ENCODE data around the gene CLCA2. TPM values are rescaled to one million over a fixed set of nuclear protein-coding genes. Genes with fewer than 3 reads are reported as not detected.

CLCA2 gene, protein sequence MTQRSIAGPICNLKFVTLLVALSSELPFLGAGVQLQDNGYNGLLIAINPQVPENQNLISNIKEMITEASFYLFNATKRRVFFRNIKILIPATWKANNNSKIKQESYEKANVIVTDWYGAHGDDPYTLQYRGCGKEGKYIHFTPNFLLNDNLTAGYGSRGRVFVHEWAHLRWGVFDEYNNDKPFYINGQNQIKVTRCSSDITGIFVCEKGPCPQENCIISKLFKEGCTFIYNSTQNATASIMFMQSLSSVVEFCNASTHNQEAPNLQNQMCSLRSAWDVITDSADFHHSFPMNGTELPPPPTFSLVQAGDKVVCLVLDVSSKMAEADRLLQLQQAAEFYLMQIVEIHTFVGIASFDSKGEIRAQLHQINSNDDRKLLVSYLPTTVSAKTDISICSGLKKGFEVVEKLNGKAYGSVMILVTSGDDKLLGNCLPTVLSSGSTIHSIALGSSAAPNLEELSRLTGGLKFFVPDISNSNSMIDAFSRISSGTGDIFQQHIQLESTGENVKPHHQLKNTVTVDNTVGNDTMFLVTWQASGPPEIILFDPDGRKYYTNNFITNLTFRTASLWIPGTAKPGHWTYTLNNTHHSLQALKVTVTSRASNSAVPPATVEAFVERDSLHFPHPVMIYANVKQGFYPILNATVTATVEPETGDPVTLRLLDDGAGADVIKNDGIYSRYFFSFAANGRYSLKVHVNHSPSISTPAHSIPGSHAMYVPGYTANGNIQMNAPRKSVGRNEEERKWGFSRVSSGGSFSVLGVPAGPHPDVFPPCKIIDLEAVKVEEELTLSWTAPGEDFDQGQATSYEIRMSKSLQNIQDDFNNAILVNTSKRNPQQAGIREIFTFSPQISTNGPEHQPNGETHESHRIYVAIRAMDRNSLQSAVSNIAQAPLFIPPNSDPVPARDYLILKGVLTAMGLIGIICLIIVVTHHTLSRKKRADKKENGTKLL
- total RNA-seq = 15.3 and 84.4 TPM in 2 replicates

DNA sequence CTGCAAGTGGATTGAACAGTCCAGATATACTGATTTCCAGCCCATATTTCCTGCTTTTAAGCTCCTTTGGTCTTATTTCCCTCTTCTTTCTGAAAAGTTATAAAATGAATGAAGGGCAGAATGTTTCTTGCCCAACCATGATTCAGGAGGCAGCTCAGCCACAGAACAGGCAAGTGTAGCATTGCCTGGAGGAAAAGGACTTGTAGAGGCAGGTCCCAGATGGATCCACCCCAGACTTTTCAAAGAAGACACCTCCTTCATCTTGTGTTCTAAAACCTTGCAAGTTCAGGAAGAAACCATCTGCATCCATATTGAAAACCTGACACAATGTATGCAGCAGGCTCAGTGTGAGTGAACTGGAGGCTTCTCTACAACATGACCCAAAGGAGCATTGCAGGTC is at the start of gene CLCA2:
TSS of gene CLCA2 (plus strand) at position 299 of the 400 bp plus-strand sequence. CDS start at position 376, 77 bp downstream.
- DNase-seq (ENCODE audit: low read depth) = peak; percentile 94
- Histone ChIP-seq H3K27me3 (ENCODE audit: control insufficient read depth, insufficient read depth, low read length) (no peaks in the 10 kb centered on the region), H3K36me3 (ENCODE audit: control insufficient read depth, insufficient read depth, low read length) (no peaks in the 10 kb centered on the region), H3K4me3 (ENCODE audit: low read depth, low read length) (peak within 1 kb of the TSS; percentile 34)
- FAIRE-seq = peak; percentile 92
- TF ChIP-seq, protein P1, sequence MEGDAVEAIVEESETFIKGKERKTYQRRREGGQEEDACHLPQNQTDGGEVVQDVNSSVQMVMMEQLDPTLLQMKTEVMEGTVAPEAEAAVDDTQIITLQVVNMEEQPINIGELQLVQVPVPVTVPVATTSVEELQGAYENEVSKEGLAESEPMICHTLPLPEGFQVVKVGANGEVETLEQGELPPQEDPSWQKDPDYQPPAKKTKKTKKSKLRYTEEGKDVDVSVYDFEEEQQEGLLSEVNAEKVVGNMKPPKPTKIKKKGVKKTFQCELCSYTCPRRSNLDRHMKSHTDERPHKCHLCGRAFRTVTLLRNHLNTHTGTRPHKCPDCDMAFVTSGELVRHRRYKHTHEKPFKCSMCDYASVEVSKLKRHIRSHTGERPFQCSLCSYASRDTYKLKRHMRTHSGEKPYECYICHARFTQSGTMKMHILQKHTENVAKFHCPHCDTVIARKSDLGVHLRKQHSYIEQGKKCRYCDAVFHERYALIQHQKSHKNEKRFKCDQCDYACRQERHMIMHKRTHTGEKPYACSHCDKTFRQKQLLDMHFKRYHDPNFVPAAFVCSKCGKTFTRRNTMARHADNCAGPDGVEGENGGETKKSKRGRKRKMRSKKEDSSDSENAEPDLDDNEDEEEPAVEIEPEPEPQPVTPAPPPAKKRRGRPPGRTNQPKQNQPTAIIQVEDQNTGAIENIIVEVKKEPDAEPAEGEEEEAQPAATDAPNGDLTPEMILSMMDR (IDR thresholded peaks at IDR 0.05; ENCODE audit: insufficient read depth, low read length, severe bottlenecking) = no peak

DNA sequence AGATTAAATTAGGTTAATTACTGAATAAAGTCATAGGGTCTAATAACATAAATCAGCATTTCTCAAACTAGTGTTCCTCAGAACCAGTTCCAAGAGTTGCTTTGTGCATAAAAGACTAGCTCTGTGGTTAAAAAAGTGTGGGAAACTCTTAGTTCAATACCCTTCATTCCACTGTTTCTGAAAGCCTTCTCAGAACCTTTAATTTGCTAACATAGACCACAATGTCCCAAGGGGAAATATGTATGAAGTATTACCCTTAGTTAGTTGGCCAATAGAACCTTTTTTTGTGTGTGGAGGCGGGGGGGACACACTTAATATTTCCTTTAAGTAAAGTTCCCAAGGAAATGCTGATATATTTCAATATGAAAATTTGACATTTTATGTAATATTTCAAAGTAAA is 48.3 kb upstream of the CLCA2 start:
- TF ChIP-seq, protein P1 (IDR thresholded peaks at IDR 0.05; ENCODE audit: insufficient read depth, low read length, severe bottlenecking) = no peak
- Histone ChIP-seq H3K27me3 (ENCODE audit: control insufficient read depth, insufficient read depth, low read length) (no peaks in the 10 kb centered on the region), H3K4me3 (ENCODE audit: low read depth, low read length) (no peak overlapping the region), H3K36me3 (ENCODE audit: control insufficient read depth, insufficient read depth, low read length) (peaks cover 7% of the 10 kb centered on the region)
- no peak for DNase-seq (ENCODE audit: low read depth)
- no peak for FAIRE-seq

DNA sequence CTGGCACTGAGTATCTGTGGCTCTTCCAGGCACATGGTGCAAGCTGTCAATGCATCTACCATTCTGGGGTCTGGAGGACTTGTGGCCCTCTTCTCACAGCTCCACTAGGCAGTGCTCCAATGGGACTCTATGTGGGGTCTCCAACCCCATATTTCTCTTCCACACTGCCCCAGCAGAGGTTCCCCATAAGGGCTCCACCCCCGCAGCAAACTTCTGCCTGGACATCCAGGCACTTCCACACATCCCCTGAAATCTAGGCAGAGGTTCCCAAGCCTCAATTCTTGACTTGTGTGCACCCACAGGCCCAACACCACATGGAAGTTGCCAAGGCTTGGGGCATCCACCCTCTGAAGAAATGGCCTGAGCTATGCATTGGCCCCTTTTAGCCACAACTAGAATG is 46.6 kb upstream of the CLCA2 start:
- H3K36me3 ChIP-seq (ENCODE audit: control insufficient read depth, insufficient read depth, low read length) = peaks cover 7% of the 10 kb centered on the region
- FAIRE-seq = no peak
- TF ChIP-seq, protein P1 (IDR thresholded peaks at IDR 0.05; ENCODE audit: insufficient read depth, low read length, severe bottlenecking) = no peak

DNA sequence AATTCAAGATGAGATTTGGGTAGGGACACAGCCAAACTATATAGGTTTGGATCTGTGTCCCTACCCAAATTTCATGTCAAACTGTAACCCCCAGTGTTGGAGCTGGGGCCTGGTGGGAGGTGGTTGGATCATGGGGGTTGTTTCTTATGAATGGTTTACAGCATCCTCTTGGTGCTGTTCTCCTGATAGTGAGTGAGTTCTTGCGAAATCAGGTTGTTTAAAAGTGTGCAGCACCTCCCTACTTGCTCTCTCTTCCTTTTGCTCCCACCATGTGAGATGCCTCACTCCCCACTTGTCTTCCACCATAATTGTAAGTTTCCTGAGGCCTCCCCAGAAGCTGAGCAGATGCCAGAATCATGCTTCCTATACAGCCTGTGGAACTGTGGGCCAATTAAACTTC is 45.2 kb upstream of the CLCA2 start:
- Histone ChIP-seq H3K36me3 (ENCODE audit: control insufficient read depth, insufficient read depth, low read length) (peaks cover 5% of the 10 kb centered on the region), H3K27me3 (ENCODE audit: control insufficient read depth, insufficient read depth, low read length) (no peaks in the 10 kb centered on the region), H3K4me3 (ENCODE audit: low read depth, low read length) (no peak overlapping the region)
- TF ChIP-seq, protein P1 (IDR thresholded peaks at IDR 0.05; ENCODE audit: insufficient read depth, low read length, severe bottlenecking) = no peak
- DNase-seq (ENCODE audit: low read depth) (no peak), FAIRE-seq (no peak)

More for the DNA sequence above, 46.6 kb upstream of the CLCA2 start:
- no peaks in the 10 kb centered on the region for H3K27me3 ChIP-seq (ENCODE audit: control insufficient read depth, insufficient read depth, low read length)
- no peak overlapping the region for H3K4me3 ChIP-seq (ENCODE audit: low read depth, low read length)
- no peak for DNase-seq (ENCODE audit: low read depth)

DNA sequence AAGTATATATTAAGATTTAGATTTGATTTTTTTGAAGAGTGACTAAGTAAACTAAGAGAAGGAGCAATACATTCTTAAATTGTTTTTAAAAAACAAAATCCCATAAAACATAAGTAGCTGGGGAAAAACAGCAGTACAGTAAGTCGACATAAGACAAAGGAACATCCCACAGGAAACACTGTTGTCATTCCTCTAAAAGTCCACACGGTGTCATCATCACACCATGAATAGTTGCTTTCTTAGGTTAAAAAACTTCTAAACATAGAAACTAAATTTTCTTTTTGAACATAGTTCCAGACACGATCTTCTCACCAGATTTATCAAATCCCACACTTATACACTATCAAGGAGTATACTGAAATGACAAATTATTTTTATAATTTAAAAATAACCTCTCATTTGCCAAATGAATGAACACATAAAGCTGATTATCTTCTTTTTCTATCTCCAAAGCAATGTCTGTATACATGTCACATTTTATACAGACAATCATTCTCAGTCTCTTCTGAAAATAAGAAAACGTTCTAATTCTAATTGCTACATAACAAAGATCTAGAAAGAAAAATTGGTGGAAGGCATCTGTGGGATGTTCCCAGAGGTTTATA is 43.6 kb upstream of the CLCA2 start:
- Histone ChIP-seq H3K4me3 (ENCODE audit: low read depth, low read length) (no peak overlapping the region), H3K36me3 (ENCODE audit: control insufficient read depth, insufficient read depth, low read length) (peaks cover 4% of the 10 kb centered on the region), H3K27me3 (ENCODE audit: control insufficient read depth, insufficient read depth, low read length) (no peaks in the 10 kb centered on the region)
- FAIRE-seq (no peak), DNase-seq (ENCODE audit: low read depth) (peak; percentile 75)
- TF ChIP-seq, protein P1 (IDR thresholded peaks at IDR 0.05; ENCODE audit: insufficient read depth, low read length, severe bottlenecking) = peak; percentile 53
